ENCODE results near the gene FHOD1. TPM values are rescaled to one million over a fixed set of nuclear protein-coding genes. Genes with fewer than 3 reads are reported as not detected.

The FHOD1 gene
- polyA plus RNA-seq, 1 donor: 44.5 TPM

DNA sequence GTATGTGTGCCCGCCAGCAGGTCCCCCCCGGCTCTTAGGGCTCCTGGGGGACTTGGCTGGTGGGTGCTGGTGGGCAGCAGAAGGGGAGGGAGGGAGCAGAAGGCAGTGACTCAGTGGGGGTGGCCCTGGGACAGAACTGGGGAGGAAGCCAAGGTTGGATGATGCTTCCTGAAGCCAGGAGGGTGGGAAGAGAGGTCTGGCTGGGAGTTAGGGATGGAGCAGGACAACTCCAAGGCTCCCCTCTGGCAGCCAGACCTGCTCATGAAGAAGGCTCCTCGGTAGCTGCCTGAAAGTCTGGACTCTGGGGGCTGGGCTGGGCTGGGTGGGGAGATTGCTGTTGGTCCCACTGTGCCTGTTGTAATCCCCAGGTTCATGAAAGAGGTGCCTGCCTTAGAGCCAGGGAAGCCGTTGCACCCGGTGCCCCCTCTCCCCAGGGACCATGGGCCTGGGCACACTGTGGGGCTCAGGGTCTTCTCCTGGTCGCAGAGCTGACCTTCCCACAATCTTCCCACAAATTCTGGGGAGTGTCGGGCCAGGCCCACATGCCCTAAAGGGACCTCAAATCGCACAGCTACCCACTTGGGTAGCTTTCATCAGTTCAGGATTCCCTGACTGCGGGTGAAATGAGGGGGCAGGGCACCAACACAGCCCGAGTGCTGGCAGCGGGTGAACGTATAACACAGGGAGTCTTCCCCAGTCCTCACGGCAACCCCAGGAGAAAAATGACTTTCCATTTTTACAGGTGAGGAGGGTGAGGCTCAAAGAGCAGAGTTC is 30.9 kb upstream of the FHOD1 start:
- no peak for DNase-seq

DNA sequence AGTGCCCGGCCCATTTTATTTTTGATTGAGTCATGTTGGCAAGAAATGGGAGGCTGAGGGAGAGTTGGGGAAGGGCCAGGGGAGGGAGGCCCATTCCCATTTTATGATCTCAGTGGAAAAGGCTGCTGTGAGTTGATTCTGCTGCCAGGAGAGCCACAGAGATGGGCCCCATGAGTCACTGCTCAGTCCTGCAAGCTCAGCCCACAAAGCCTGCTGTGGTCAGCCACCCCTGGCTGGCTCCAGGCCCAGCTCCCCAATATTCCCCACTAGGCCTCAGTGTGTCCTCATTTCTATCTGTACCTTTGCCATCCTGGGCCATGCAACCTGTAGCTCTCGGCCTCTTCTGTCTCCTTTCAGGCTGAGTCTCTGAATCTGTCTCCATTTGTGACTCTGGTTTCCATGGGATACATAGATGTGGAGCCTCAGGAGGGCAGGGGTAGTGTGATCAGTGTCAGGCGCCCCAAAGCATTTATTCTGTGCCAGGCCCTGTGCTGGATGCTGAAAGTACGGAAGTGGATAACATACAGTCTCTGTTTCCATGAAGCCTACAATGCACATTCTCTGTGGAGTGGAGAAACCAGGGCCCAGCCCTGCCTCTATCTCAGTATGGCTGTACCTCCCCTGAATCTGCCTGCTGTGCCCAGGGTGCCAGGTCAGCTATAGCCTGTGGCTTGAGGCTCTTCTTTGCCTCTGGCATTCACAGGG is 30.2 kb upstream of the FHOD1 start:
- no peak for DNase-seq

DNA sequence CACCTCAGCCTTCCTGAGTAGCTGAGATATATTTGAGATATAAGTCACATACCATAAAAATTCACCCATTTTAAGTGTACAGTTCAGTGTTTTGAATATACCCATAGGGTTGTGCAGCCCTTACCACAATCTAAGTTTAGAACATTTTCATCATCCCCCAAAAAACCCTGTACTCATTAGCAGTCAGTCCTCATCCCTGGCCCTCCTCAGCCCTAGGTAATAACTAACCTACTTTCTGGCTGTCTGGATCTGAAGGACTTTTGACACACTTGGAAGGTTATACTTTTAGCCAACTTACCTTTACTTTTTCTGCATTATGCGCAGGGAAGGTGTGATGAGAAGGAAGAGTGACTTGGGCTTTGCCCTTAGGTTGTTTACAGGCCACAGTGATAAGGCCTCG is 28.0 kb upstream of the FHOD1 start:
- DNase-seq: no peak

DNA sequence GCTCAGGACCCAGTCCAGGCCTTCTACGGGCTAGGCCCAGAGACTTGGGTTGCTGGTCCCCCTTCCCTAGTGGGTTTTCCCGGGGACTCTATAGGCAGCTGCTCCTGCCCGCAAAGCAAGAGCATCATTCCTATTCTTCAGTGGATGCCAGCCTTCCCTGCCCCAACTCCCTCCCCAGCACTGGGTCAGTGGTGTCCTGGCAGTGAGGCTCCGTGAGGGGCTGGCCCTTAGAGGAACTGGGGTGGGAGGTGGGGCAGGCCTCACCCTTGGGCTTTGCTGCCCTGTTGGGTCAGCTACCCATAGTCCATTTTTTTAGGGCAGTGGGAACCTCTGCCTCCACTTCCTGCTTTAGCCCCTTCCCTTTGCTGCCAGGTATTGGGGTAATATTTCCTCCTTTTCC is 24.2 kb upstream of the FHOD1 start:
- DNase-seq: no peak

DNA sequence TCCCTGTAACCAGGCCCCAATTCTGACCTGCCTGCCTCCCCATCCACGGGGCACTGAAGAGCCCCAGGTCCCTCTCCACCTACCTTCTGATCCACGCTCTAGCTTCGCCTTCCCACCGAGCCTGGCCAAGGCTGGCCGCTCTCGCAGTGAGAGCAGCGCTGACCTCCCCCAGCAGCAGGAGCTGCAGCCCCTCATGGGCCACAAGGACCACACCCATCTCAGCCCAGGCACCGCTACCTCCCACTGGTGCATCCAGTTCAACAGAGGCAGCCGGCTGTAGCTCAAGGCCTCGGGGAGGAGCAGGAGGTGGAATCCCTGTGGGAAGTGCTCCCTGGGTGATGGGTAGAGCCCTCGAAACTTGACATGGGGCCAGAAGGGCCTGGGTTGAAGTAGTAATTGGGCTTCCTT is 23.7 kb upstream of the FHOD1 start:
- DNase-seq: no peak

DNA sequence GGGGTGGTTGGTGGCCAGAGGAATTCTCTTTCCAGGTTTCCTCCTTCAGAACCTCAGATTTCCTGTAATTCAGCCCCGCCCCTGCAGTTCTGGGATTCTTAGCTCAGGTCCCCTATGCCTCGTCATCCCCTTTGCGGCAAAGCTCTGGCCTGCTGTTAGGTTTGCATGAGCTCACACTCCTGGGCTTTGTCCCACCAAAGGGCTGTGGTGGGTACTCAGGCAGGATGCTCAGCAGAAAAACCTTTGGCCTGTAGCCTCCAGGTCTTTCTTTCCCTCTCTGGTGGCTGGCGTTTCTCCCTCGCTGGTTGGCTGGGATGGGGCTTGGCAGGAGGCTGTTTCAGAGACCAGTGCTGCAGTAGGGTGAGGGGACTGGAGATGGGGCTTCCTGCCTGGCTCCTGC is 22.5 kb upstream of the FHOD1 start:
- no peak for DNase-seq

DNA sequence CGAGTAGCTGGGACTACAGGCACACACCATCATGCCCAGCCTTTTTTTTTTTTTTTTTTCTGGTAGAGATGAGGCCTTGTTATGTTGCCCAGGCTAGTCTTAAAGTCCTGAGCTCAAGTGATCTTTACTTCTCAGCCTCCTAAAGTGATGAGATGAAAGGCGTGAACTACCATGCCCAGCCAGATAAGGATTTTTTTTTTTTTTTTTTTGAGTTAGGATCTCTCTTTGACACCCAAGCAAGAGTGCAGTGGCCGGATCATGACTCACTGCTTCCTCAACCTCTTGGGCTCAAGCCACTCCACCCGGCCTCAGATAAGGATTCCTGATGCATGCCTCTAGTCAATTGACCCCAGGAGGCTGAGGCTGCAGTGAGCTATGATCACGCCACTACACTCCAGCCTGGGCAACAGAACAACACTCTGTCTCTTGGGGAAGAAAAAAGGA is 20.9 kb upstream of the FHOD1 start:
- no peak for DNase-seq

DNA sequence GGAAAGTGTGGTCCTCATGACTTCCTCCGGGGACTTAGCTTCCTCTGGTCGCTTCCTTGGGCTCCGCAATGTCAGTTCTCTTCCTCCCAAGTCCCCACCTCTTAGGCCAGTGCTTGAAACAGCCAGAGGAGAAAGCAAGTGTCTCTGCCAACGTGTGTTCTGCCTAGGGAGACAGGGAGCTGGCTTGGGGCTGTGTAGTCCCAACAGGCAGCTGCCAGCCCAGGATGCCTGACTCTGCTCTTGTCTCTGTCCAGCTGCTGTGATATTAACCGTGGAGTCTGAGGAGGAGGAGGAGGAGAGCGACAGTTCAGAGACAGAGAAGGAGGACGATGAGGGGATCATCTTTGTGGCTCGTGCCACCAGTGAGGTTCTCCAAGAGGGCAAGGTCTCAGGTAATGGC is 18.6 kb upstream of the FHOD1 start:
- no peak for DNase-seq

DNA sequence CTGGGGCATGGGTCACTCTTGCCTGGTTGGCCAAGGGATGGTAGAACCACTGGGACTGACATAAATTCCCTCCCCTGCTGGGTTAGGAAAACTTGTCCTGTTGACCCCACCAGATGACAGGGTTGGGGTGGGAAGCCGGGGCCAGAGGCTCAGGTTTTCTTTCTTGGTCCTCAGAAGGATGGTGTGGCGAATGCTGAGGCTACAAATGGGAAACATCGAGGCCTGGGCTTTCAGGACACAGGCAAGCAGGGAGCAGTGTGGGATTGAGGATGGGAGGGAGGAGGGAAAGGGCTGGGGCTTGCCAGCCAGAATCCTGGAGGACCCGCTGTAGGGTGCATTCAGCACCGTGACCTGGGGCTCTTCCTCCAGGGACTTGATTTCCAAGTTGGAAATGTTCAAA is 17.6 kb upstream of the FHOD1 start:
- no peak for DNase-seq

DNA sequence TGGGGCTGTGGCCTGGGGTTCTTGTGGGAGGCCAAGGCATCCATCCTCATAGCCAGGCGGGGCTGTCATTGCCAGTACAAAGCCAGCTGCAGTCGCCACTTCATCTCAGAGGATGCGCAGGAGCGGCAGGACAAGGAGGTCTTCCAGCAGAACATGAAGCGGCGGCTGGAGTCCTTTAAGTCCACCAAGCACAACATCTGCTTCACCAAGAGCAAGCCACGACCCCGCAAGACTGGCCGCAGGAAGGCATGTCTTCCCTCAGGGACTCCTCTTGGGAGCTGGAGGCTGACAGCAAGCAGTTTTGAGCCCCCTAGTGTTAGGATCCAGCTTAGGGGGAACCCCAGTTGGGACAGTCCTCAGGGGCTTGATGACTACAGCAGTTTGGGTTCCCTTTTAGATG is 17.0 kb upstream of the FHOD1 start:
- DNase-seq: no peak

DNA sequence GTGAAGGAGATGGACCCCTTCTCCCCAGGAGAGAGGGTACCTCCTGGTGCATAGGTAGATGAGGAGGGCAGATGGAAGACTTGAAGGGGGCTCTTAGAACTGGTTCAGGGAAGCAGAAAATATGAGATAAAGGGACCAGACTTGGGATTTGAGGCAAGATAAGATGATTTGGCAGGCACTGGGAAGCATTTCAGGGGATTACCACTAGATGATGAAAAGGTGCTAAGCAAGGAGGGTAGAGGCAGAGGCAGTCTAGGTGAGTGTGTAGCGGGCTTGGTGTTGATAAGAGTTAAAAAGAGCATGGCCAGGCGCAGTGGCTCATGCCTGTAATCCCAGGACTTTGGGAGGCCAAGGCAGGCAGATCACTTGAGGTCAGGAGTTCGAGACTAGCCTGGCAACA is 15.9 kb upstream of the FHOD1 start:
- no peak for DNase-seq

DNA sequence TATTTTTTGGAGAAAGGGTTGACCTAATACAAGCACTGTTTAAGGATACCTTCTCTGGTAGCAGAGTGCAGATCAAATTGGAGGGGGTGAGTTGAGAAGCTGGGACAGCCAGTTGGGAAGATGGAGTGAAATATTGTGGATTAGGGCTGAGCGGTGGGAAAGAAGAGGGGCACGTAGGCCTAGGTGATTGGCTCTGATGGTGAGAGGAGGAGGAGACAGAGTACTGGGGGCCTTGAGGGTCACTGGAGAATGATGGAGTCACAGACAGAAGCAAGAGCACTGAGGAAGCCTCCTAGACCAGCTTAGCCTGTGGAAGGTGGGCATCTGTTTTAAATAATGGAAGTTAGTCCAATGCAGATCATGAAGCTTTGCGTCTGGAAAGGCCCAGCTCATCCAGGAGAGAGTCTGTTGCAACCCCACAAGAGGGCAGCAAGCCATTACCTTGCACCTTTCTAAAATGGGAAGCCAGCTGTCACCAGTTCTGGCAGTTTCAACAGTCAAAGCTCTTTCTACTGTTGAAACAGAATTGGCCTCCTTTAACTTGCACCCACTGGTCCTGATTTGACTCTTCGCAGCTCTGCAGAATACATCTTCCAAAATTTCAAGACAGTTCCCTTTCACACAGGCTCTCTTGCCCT is 13.3 kb upstream of the FHOD1 start:
- no peak for DNase-seq

DNA sequence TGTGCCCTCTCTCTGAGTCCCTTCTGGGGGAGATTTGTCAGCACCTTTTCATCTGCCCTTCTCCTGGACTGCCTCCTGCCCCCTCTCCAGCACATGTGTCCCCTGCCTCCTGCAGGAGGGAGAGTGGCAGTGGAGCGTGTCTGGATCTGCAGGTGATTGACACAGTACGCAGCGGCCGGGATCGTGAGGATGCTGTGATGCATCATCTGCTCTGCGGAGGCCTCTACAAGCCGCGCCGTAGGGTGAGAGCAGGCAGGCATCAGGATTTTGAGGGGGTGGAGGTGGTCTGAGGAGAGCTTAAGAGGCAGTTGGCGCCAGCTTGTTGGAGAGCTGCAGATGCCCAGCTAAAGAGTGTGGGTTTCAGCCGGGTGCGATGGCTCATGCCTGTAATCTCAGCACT is 12.4 kb upstream of the FHOD1 start:
- no peak for DNase-seq

DNA sequence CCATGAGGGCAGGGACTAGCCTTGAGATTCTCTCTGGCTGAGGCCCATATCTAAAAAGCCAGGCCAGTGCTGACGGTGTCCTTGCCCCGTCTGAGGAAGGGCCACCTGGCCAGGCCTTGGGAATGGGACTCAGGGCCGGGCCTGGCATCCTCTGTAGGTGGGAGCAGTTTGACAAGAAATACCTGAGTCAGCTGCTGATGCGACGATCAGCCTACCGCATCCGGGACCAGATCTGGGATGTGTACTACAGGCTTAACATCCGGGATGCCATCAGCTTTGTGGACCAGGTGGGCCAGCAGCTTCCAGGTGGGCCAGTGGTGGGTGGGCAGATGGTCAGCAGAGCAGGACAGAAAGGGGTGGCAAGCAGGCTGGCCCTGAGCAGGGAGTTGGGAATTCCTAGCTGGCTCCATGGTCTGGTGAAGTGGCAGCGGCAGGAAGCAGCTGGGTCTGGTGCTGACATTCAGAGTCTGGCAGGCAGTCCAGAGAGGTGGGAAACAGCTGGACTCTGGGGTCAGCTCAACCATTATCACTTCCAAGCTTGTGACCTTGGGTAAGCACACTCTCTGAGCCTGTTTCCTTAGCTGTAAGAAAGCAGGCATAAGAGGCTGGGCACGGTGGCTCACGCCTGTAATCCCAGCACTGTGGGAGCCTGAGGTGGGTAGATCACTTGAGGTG is 11.0 kb upstream of the FHOD1 start:
- DNase-seq: no peak

DNA sequence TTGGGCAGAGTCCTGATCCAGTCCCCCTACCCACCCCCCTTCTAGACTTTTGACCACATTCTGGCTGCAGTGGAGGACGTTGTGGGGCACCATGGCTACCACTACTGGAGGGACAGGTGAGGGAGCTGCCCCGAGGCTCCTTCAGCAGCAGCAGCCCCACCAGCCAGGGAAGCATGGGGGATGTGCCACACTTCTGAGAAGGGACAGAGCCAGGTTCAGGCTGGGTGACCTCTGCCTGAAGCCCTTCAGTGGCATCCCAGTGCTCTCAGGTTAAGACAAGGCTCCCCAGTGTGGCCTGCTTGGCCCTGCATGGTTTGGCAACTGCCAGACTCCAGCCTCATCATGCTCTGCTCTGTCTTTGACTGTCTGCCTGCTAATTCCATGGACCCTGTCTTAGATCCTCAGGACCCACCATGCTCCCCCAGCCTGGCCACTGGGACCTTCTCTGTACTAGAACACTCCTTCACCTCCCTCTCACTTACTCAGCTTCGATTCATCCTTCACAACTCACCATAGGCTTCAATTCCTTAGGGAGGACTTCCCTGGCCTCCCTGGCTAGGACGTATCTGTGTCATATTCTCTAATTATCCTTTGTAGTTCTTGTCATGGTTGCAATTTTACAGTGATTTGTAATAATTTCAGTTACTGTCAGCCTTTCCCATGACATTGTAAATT is 10.3 kb upstream of the FHOD1 start:
- no peak for DNase-seq

DNA sequence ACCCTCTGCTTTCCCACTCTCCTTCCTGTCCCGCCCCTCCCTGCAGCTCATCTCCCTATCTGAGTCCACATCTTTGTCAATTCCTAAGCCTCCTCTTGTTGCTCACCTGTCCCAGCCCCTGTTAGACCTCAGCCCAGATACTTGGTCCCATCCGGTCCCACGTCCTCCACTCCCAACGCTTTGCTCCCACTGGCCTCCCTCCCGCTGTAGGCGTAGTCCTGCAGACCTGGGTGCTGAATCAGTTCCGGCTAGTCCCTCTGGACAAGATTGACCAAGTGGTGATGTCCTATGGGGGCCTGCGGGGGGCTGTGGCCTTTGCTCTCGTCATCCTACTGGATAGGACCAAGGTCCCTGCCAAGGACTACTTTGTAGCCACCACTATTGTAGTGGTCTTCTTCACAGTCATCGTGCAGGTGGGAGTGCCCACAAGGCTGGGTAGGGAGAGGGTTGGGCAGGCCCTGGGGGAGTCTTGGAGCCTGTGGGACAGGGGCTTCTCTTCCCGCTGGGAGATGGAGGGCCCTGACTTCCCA is 9.5 kb upstream of the FHOD1 start:
- no peak for DNase-seq

DNA sequence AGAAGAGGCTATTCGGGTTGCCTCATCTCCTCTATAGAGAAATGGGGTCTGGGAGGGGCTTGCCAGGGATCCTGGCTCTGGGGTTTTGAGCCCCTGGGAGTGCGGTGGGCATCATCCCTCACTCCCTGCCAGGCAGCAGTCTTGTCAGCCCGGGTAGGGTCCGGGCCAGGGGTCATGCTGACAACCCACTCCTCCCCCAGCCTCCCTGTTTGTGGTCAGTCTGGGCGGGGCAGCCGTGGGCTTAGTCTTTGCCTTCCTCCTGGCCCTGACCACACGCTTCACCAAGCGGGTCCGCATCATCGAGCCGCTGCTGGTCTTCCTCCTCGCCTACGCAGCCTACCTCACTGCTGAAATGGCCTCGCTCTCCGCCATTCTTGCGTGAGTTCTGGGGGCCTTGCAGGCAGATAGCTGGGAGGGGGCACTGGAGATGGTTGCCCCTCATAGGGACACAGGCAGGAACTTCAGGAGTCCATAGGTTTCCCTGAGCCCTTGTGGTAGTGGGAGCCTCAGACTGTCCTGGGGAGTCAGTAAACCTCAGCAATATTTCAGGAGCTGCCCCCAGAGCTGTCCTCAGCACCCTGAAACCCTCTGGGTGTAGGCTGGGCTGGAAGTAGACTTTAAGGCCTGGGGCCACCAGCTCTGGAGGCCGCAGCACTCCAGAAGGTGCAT is 8.4 kb upstream of the FHOD1 start:
- DNase-seq: no peak

DNA sequence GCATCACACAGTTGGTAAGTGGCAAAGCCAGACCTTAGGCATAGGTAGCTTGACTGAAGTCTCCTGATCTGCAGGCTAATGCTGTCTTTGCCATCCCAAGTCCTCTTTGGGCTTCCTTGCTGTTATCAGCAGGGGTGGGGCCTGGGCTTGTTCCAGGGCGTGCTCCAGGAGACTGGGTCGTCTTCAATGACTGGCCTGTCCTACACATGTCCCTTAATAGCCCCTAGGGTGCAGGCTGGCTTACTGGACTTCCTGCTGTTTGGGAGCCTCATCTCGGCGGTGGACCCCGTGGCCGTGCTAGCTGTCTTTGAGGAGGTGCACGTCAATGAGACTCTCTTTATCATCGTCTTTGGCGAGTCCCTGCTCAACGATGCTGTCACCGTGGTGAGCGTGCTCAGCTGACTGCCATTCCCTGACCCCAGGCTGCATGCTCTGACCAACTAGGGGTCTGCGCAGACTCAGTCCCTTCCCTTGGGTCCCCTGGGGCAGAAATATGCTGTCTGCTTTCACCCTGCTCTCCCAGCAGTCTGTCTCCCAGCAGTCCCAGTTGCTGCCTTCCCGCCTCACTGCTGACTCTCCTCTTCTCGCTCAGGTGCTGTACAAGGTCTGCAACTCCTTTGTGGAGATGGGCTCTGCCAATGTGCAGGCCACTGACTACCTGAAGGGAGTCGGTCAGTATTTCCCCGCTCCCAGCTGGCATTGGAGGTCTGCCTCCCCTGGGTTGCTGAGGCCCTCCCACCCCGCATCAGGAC is 7.7 kb upstream of the FHOD1 start:
- DNase-seq: no peak

DNA sequence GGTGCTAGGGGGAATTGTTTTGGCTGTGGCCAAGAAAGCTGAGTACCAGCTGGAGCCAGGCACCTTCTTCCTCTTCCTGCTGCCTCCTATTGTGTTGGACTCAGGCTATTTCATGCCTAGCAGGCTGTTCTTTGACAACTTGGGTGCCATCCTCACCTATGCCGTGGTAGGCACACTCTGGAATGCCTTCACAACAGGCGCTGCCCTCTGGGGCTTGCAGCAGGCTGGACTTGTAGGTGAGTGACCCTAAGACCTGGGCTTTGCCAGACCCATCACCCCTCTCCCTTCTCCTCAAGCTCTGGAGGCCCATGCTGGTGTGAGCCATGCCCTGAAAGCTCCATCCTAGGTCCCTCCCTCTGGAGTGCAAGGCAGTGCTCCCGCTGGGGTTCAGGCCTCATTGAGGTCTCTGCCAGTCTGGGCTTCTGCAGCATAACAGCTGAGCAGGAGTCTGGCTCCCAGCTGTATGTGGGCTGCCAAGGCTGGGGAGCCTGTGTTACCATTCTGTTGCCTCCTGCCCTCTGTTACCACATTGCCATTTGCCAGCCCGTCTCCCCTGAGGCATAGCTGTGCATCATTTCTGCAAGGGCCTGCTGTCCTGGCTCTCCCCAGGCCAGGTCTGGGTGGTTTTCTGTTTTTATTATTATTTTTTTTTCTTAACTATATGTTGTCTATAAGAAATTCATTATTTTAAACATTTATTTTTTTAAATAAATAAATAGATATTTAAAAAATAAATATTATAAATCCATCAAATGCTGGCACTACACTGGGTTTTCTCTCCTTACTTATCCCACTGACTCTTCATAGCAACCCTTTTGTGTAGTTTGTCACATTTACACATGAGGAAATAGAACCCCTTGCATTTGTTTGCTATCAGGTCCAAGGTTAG is 5.6 kb upstream of the FHOD1 start:
- no peak for DNase-seq

DNA sequence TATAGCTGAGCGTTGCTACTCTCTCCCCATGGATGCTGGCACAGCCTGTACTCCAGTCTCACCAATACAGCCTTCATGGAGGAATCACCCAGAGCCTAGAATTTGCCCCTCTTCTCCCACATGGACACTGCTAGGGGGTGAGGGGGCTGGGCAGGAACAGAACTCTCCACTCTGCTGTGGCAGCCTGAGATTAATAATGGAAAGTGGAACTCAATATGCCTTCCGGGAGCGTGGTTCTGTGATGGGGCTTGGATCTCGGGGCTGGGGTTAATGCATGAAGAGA is 2.7 kb upstream of the FHOD1 start:
- no peak for DNase-seq
